NCI-H1436 treated with DMSO at 0.1 percent for 48 hours (cell line): Measurements from ENCODE around the gene TMEM239.
"Not testable (repeated sequence)": the region's sequence is repeated elsewhere in the genome, so short reads cannot be mapped to it uniquely, and the experiment has no call there.

ENCODE experiments used
- DNase-seq: peaks from one replicate; lab custom pipeline; 2025; lab: John Stamatoyannopoulos, UW

The TMEM239 gene

DNA sequence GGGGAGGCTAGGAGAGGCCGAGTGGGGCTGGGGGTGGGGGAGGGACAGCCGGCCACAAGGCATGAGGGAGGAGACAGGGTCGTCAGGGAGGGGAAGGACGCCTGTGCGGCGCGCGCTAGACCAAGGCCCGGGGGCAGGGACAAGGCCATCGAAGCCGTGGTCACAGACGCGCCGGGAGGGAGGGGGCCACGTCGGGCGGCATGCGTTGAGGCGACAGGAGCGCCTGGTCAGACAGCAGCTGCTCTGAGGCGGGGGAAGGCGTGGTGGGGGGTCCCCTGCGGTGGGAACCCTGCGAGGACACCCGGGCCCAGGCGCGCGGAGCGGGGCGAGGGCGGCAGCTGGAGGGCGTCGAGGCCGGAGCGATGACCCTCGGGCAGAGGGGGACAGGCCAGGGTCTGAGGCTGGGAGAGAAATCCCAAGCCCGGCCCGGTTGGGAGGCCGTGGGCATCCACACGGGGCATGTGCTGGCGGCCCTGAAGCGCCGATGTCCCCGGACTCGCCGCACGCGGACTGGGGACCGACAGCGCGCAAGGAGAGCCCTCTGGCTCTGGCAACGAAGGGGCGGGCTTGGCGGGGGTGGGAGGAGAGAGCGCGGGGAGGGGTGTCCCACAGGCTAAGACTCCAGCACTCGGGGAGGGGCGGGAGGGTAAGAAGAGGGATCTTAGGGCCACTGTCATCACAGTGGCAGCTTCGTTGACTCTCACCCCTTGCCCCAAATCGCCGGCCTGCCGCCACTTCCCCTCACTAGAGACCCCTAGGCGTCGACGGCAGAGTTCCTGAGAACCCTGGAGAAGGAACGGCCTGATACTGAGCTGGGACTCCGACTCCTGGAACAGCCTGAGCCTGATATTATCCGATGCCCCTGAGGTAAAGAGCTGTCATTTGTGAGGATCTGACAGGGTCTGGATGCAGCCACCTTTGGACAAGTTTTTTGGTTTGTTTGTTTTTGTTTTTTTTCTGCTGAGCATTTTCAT lies 5.0 kb downstream of the TMEM239 start:
- no peak for DNase-seq

DNA sequence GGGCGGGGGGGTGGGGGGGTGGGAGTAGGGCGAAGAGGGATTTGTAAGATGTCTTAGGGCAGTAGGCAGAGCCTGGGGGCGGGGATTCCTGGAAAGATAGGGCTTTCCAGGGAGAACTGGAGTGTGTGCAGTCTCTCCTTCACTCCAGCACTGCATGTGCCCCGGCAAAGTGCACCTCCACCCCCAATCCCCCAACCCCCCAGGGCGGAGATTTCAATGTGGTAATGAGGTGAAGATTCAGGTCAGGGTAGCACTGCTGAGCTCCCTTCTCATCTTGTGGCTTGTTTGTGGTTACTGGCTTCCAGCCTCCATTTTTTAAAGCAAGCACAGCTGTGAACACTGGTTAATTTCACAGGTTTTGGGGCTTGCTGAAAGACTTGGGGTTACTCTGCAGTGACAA lies 5.9 kb downstream of the TMEM239 start:
- DNase-seq: no peak

- no peak for DNase-seq
These were observed 9.6 kb downstream of the TMEM239 start for GRCh38 chr20:2825761-2826160.

- DNase-seq: no peak
These were observed 10.5 kb downstream of the TMEM239 start for GRCh38 chr20:2826655-2827054.

GRCh38 chr20:2829376-2829775 lies 13.2 kb downstream of the TMEM239 start:
- no peak for DNase-seq

GRCh38 chr20:2831206-2831605 lies 15.0 kb downstream of the TMEM239 start:
- not testable (repeated sequence) for DNase-seq

DNA sequence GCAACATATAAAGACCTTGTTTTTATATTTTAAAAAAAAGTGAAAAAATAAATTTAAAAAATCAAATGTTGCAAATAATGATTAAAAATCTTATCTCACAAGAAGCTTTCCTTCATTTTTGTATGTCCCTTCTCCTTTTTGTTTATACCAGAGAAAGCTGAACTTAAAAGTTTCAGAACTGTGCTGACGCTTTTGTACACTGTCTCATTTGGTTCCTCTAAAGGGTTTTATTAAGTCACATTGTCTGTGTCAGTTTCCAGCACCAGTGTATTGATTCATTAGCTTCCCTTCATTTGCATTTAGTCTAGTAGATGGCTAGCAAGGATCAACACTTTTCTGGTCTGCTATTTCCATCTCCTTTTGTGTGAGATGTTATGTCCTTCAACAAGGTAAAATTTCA lies 17.6 kb downstream of the TMEM239 start:
- DNase-seq: no peak

GRCh38 chr20:2834401-2835110 lies 18.4 kb downstream of the TMEM239 start:
- no peak for DNase-seq

DNA sequence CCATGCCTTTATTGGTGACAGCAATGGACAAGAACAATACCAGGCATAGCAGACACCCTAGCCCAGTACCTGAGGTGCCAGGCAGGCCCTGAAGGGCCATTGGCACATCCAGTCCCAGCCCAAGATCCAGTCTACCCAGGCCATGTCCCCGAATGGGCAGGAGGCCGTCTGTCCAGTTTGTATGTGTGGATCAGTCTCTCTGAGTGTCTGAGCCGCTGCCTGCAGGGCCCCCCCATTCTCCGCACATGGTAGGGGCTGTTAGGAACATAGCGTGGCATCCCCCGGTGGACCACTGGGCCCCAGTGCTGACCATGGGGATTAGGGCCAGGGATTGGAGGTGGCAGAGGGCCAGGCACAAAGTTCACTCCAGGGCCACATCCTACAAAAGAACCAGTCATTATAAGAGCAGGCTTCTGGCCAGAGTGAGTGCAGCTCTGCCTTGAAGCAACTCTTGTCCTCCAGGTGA lies 19.2 kb downstream of the TMEM239 start:
- DNase-seq: no peak

- DNase-seq: no peak
These were observed 19.9 kb downstream of the TMEM239 start for GRCh38 chr20:2836035-2836434.

DNA sequence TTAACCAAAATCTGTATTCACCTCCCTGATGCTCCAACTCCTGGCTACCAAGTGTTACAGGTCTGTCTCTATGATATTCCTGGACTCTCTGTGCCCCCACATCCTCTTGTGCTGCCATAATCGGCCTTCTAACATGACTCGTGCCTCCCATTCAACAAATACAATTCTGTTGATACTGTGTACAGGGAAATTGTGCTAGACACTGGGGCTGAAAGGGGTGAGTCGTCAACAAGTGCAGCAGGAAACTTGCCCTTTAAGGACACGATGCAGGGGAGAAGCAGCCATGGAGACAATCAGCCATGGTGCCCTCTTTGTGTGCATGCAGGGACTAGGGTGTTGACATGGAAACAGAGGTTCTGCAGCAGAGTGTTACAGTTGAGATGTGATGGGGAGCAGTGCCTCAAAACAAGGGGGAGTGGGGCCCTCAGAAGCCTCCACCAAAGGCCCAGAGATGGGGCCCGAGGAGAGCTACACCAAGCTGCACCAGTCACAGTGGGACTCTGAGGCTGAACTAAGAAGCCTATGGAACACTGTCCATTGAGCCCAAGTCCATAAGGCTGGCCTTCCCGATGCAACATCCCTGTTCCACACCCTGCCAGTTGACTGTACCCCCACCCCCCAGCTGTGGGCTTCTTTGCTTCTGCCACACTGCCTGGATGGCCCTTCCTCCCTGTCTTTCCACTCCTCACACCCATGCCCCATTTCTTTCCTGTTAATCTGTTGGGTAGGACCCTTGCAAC lies 21.2 kb downstream of the TMEM239 start:
- no peak for DNase-seq

GRCh38 chr20:2838170-2838797 lies 22.1 kb downstream of the TMEM239 start:
- DNase-seq: no peak

DNA sequence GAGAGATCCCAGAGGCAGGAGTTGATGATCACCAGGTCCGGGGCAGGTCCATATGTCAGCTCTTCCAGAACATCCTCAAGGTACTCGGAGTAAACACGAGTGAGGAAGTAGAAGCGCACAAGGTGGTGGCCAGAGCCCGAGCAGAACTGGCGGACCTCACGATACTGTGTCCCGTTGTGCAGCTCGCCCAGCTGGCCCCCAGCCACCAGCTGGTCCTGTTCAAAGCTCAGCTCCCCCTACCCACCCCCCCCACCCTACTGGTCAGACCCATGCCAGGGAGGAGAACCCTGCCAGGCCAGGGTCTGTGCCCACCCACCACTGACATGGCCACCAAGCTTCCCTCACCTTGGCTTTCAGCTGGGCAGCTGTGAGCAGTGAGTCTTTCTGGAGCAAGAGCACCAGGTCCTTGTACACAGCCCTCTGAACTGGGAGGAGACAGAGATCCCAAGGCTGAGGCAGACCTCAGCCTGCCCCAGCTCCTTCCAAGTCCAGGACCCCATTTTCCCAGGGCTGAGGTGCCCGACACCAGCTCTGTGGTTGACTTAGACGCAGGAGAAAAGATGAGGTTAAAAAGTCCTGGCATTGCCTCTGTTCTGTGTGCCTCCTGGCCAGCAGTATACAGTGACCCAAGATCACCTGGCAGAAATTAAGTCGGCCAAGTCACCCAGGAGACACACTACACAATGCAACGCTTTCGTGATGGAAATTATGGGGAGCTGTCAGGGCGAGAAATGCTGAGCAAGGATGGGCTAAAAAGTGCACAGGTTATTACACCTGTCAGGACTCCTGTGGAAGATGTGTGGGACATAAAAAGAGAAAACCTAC lies 22.9 kb downstream of the TMEM239 start:
- DNase-seq: no peak

GRCh38 chr20:2839732-2840137 lies 23.6 kb downstream of the TMEM239 start:
- DNase-seq: no peak

DNA sequence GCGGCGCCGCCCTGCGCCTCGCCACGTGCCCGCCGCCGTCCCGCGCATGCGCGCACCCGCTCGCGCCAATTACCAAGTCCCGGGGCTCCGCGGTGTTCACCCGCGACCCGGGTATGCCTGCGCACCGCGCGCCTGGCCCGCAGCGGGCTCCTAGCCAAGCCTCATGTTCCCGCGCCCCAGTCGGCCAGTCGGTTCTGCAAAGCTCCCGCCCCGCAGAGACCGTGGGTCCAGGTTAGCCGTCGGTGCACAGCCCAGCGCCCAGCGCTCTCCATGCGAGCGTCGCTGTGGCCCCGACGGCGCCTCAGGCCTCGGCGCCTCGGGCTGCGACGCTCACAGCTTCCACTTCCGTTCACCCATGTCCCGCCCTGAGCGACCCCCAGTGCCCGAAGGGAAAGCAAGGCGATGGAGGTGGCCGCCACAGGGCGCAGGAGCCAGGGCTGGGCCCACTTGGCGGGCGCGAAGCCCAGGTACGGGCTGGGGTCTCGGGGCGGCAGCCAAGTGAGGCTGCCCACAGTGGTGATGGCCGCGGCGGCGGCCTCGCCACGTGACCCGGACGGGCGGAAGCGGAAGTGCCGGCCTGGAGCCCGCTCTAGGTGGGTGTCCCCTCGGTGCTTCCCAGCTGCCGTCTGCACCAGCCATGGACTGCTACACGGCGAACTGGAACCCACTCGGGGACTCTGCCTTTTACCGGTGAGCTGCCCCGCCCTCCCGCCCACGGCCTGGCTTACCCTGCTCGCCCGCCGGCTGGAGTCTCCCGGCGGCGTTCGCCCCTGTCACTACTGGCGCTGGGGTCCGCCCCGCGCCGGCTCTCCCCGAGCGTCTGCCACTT lies 24.2 kb downstream of the TMEM239 start, which contains the start of the genes PCED1A and VPS16:
Gene PCED1A, minus strand, starts transcription at position 518 of the 829 bp plus-strand sequence. CDS start 743 bp downstream, outside the sequence.
Gene VPS16, plus strand, starts transcription at position 608 of the 829 bp plus-strand sequence. Its CDS starts 30 bp downstream, at position 638.
- no peak for DNase-seq

DNA sequence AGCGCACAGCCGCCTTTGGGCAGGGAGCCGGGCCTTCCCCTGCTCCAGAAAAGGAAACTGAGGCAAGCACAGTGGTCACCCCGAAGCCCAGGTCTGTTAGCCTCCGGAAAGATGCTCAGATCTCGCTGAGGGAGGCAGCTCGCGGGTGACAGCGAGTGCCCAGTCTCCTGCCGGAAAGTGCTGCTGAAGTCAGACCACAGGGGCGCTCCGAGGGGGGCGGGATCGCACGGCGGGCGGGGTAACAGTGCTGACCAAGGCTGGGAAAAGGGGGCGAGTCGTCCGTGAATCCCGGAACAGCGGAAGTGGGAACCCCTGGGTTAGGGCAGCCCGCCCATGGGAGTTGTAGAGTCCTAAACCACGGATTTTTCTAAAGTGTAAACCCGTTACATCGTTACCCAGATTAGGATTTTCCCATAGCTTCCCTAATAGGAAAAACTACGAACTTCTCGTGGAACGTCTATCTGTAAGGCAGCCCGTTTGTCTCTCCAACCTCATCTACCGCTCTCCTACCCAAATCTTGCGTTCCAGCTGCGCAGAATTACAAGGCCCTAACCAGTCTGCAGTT lies 24.9 kb downstream of the TMEM239 start:
- no peak for DNase-seq

GRCh38 chr20:2845607-2846006 lies 29.4 kb downstream of the TMEM239 start:
- no peak for DNase-seq

DNA sequence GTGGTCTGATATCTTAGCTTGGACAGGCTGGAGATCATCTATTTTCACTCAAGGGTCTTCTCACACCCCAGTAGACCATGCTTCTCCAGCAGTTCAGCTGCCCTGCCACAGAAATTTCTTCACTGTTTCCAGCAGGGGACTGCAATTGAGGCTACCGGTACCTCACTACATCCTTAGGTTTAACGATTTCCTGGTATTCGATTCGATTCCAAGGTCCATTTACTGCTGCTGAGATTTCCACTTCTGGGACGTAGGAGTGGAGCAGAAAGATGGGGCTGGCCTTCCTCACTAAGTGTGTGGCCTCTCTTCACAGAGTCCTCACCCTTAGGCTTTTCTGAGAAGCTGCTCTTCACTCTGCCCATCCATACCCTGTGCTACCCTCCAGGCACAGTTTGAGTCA lies 30.5 kb downstream of the TMEM239 start:
- no peak for DNase-seq

DNA sequence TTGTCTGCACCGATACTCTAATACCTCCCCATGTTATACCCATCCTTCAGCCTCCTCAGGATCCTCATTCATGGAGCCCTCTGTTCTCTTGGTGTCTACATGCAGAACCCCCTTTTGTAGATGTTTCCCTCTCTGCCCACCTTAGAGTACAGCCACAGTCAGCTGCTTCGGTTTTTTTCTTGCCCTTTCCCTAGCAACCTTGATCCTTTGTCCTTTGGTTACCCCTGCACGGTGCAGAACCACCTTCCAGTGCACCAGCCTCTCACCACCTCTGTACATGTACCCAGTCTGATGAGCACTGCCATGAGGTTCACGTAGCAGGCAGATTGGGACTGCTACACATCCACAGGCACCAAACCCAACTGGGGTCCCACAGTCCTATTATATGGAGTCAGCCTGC lies 31.6 kb downstream of the TMEM239 start:
- no peak for DNase-seq
